ENCODE measurements around the gene CCNY. TPM values are rescaled to one million over a fixed set of nuclear protein-coding genes. Genes with fewer than 3 reads are reported as not detected.

The CCNY gene
- total and polyA plus RNA-seq, 2 of the 13 experiments (the other 11 are each of a cell fraction or from before 2014, with no cell fraction given): 48.2 to 54.7 TPM

DNA sequence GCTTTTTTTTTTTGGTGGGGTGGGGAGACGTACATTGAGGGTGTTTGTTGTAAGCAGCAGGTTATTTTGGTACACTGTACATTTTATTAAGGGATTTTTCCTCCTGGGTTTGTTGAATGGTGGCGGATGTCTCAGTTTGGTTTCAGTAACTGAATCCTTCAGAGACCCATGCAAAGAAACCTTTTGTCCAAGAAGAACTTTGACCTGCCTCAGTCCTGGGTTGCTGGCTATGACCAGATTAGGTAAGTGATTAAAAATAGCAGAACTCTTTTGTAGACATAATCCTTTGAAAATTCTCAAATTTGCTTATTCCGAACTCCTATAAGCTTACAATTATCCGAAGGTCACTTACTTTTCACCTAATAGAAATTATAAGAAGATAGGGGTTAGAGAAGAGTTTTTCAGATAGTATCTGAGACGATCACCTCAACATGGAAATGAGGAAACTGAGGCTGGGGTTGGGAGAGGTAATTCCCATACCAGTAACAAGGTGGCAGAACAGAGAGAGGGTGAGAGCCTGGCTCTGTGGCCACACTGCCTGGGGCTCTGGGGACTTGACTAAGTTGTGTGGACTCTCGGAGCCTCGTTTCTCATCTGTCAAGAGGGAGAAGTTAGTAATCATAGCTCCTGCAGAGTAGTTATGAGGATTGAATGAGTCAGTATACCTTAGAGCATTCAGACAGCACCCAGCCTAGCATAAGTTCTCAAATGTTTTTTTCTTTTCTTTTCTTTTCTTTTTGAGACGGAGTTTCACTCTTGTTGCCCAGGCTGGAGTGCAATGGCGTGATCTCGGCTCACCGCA lies 87.4 kb downstream of the CCNY start (continued):
- TF ChIP-seq SNAI1 (CRISPR knock-in tag; IDR thresholded peaks at IDR 0.05; ENCODE audit: borderline replicate concordance): no peak
- TF ChIP-seq ZC3H4 (CRISPR knock-in tag; IDR thresholded peaks at IDR 0.05; ENCODE audit: borderline replicate concordance): no peak
- no peak for TF ChIP-seq ELF3 (CRISPR knock-in tag; IDR thresholded peaks at IDR 0.05)
- TF ChIP-seq PHF21A (CRISPR knock-in tag; IDR thresholded peaks at IDR 0.05): no peak
- no peak for TF ChIP-seq ZNF605 (CRISPR knock-in tag; IDR thresholded peaks at IDR 0.05)
- no peak for TF ChIP-seq ZNF747 (CRISPR knock-in tag; IDR thresholded peaks at IDR 0.05; ENCODE audit: borderline replicate concordance)

- Histone ChIP-seq H3K36me3 (replicated peaks in 1 of 2; ENCODE audit: control insufficient read depth in 1 of 2, insufficient read depth in 2 of 2, low read length in 2 of 2) (no peaks in the 10 kb centered on the region), H3K4me2 (ENCODE audit: low read depth, low read length) (no peak overlapping the region), H3K27ac (ENCODE audit: extremely low read length, insufficient read depth, low read length) (peak overlapping the region; percentile 4), H3K4me1 (ENCODE audit: insufficient read depth, low read length) (peaks cover 80% of the 10 kb centered on the region), H4K20me1 (ENCODE audit: insufficient read depth, low read length) (no peaks in the 10 kb centered on the region), H3K4me3 (replicated peaks in 1 of 3; ENCODE audit: insufficient read depth in 1 of 3, low read depth in 2 of 3, low read length in 3 of 3) (no peak overlapping the region), H2AFZ (ENCODE audit: low read length) (no peak overlapping the region), H3K79me2 (ENCODE audit: insufficient read depth, low read length) (peaks cover 89% of the 10 kb centered on the region), H3K27me3 (ENCODE audit: control insufficient read depth in 1 of 2, insufficient read depth in 2 of 2, low read length in 2 of 2) (no peaks in the 10 kb centered on the region), H3K9me3 (ENCODE audit: low read length) (no peaks in the 10 kb centered on the region), H3K9ac (ENCODE audit: insufficient read depth, low read depth, low read length) (no peak overlapping the region)
- in situ Hi-C loops (cut with HindIII; ENCODE audit: extremely low pct_ligation_motif_present, low pct_unique_long_range_greater_than_20kb): no loop called here
- no peak for FAIRE-seq
- BruUV-seq (replicated peaks): no TSS peak
- 96% methylated on average over 7 of the region's 8 CpGs for WGBS (ENCODE audit: low lambda C conversion rate)
- ATAC-seq: no peak
- no peak for DNase-seq (ENCODE audit: low spot score)
- no peak for TF ChIP-seq TOPORS (CRISPR knock-in tag; IDR thresholded peaks at IDR 0.05)
- no peak for TF ChIP-seq DR1 (CRISPR knock-in tag; IDR thresholded peaks at IDR 0.05)
- no peak for TF ChIP-seq ZNF614 (CRISPR knock-in tag; IDR thresholded peaks at IDR 0.05; ENCODE audit: borderline replicate concordance)
- ChIA-PET POLR2A (no interaction called here), CTCF (ENCODE audit: low intra/inter-chr PET ratio, low total read pairs) (no interaction called here)
- intact Hi-C loops (cut with micrococcal nuclease; ENCODE audit: unreplicated experiment): no loop called here
These were observed 88.5 kb downstream of the CCNY start for GRCh38 chr10:35424680-35425285.

Measured in HepG2 (cell line).